T-helper 17 cell (primary cell): ENCODE measurements around the gene TMIE. TPM values are rescaled to one million over a fixed set of nuclear protein-coding genes. Genes with fewer than 3 reads are reported as not detected.
"Not testable (repeated sequence)": the region's sequence is repeated elsewhere in the genome, so short reads cannot be mapped to it uniquely, and the experiment has no call there.

Source experiments
- ATAC-seq: fragments of 150-1000 bp; cut with Tn5 transposase; 2 replicates; pipeline ENCODE4 v1.10.0; 2021; ENCODE audit warnings: mild to moderate bottlenecking, moderate library complexity
- DNase-seq, 3 donors: peaks; one replicate each; pipeline versions ENCODE4 v3.0.0 to v3.0.0-alpha.2; 2020 to 2021
- H3K9me3 ChIP-seq: one replicate; pipeline ENCODE4 v1.7.0; 2013; ENCODE audit warnings: low read length, mild to moderate bottlenecking; ENCODE audit not compliant: control insufficient read depth, poor library complexity, severe bottlenecking
- H3K27ac Mint-ChIP-seq: one replicate; pipeline ENCODE4 v1.8.0; 2022; ENCODE audit warnings: mild to moderate bottlenecking, moderate library complexity, mixed read lengths
- H3K27me3 Mint-ChIP-seq: one replicate; pipeline ENCODE4 v1.8.0; 2022; ENCODE audit warnings: mixed read lengths
- H3K36me3 Mint-ChIP-seq: one replicate; pipeline ENCODE4 v1.8.0; 2022; ENCODE audit warnings: low read depth, mixed read lengths
- H3K4me1 Mint-ChIP-seq: one replicate; pipeline ENCODE4 v1.8.0; 2022; ENCODE audit warnings: mild to moderate bottlenecking, mixed read lengths
- H3K4me3 Mint-ChIP-seq: one replicate; pipeline ENCODE4 v1.8.0; 2022; ENCODE audit warnings: mild to moderate bottlenecking, moderate library complexity, mixed read lengths
- total RNA-seq, 4 donors: library from RNA in 2 of 4; stranded (reverse) in 2 of 4; gene quantifications; one replicate each; pipeline ENCODE4 v1.2.3 and lab custom pipeline; 2022 to 2026

The TMIE gene
- total RNA-seq, 2 donors from 2014 or later: 0.86 to 1.3 TPM

DNA sequence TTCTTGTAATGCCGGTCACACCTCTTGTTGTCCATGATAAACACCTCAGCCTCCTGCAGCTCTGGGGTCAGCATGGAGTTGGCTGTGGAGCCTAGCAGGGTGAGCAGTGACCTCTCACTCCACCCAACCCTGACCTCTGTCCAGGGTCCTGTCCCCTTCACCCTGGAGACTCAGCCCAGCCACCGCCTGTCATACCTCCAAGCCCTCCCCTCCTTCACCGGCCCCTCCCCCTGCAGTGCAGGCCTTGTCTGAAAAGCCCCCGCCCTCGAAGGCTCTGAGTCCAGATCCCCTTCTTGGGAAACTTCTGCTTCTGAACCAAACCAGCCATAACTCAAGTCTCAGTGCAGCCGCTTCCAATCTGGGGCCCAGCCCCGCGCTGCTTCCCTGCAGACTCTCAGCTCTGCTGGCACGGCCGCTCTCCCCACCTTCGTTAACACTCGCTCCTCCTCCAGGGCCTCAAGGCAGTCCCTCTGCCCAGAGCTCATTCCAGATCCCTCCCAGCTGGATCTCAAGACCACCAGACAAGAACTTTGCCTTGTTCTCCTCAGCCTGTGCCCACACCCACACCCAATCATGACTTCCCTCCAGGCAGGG lies 41.9 kb downstream of the TMIE start:
- peaks cover 6% of the 10 kb centered on the region for H3K27me3 Mint-ChIP-seq
- no peaks in the 10 kb centered on the region for H3K36me3 Mint-ChIP-seq
- ATAC-seq (no peak), DNase-seq (no peak)
- H3K4me1 Mint-ChIP-seq: no peaks in the 10 kb centered on the region
- no peak overlapping the region for H3K4me3 Mint-ChIP-seq
- H3K27ac Mint-ChIP-seq: no peak overlapping the region
- H3K9me3 ChIP-seq: no peaks in the 10 kb centered on the region

DNA sequence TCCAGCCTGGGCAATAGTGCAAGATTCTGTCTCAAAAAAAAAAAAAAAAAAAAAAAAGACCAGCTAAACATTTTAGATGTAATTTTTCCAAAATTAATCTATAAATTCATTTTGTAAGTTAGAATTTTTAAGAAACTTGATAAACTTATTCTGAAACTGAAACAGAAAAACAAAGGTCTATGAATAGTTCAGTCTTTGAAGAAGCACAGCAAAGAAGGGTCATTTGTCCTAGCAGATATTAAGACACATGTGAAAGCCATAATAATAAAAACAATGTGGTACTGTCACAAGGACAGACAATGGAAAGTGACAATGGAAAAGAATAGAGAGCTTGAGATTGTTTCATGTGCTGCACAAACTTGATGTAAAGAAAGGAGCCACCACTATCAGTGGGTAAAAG lies 45.5 kb downstream of the TMIE start:
- H3K27ac Mint-ChIP-seq: no peak overlapping the region
- no peak for DNase-seq
- no peak overlapping the region for H3K4me3 Mint-ChIP-seq
- H3K9me3 ChIP-seq: no peaks in the 10 kb centered on the region
- H3K4me1 Mint-ChIP-seq: peaks cover 2% of the 10 kb centered on the region
- H3K36me3 Mint-ChIP-seq: peaks cover 5% of the 10 kb centered on the region
- ATAC-seq: no peak
- peaks cover 12% of the 10 kb centered on the region for H3K27me3 Mint-ChIP-seq

DNA sequence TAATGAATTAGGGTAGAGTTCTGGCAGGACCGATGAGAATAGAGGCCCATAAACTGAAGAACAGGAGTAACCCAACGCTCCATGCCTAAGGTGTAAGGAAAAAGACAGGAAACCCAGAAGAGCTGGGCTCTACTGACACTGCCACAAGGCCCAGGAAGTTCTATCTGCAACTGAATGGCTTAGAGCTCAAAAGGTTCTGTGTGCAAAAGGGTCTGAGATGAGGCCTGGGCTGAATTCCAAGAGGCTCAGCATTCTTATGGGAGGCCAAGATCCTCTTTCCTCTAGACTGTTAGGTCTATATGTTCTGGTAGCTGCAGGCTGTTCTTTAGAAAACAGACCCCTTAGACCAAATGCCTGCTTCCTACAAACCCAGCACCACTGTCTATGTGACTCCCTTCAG lies 47.0 kb downstream of the TMIE start:
- no peak for ATAC-seq
- peaks cover 12% of the 10 kb centered on the region for H3K27me3 Mint-ChIP-seq
- peaks cover 2% of the 10 kb centered on the region for H3K4me1 Mint-ChIP-seq
- no peaks in the 10 kb centered on the region for H3K9me3 ChIP-seq
- no peak for DNase-seq
- H3K27ac Mint-ChIP-seq: no peak overlapping the region
- no peak overlapping the region for H3K4me3 Mint-ChIP-seq
- peaks cover 5% of the 10 kb centered on the region for H3K36me3 Mint-ChIP-seq

DNA sequence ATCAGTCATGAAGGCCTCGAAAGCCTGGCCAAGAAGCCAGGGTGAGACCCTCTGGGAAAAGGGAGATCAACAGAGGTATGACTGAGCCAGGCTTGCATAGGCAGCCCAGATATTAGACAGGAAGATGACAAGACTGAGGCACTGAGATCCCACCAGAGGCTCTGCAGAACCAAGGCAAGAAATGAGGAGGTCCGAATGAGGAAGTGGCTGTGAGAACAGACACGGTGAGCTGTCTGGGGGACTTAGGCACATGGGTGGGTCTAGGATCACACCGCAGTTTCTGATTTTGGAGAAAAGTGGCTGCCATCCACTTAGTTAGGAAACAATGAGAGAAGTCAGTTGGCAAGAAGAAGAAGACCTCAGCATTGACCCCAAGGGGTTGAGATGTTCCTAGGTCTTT lies 47.9 kb downstream of the TMIE start:
- peaks cover 5% of the 10 kb centered on the region for H3K4me1 Mint-ChIP-seq
- ATAC-seq: no peak
- peaks cover 5% of the 10 kb centered on the region for H3K36me3 Mint-ChIP-seq
- no peak for DNase-seq
- no peaks in the 10 kb centered on the region for H3K9me3 ChIP-seq
- no peak overlapping the region for H3K4me3 Mint-ChIP-seq
- H3K27me3 Mint-ChIP-seq: peaks cover 12% of the 10 kb centered on the region
- H3K27ac Mint-ChIP-seq: peak overlapping the region; percentile 39

DNA sequence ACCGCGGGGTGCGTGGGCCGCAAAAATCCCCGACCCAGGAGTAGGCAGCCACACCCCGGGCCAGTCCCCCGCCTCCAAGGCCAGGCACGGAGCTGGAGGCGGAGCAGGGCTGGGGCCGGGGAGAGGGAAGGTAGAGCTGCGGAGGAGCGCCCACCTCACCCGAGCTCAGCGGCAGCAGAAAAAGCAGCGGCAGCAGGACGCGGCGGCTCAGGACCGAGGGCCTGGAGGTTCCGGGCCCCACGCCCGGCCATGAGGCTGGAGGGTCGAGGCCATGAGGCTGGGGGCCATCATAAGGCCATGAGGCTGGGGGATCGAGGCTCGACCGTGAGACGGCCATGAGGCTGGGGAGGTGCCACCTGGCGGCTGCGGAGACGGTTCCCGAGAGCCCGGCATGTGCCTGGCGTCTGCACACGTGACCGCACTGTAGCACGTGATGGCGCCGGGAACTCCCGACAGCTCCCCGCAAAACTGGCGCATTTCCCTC lies 49.4 kb downstream of the TMIE start:
- peaks cover 12% of the 10 kb centered on the region for H3K27me3 Mint-ChIP-seq
- no peak overlapping the region for H3K4me3 Mint-ChIP-seq
- H3K36me3 Mint-ChIP-seq: peaks cover 5% of the 10 kb centered on the region
- no peak for ATAC-seq
- H3K27ac Mint-ChIP-seq: no peak overlapping the region
- no peaks in the 10 kb centered on the region for H3K9me3 ChIP-seq
- peaks cover 5% of the 10 kb centered on the region for H3K4me1 Mint-ChIP-seq
- DNase-seq: no peak

DNA sequence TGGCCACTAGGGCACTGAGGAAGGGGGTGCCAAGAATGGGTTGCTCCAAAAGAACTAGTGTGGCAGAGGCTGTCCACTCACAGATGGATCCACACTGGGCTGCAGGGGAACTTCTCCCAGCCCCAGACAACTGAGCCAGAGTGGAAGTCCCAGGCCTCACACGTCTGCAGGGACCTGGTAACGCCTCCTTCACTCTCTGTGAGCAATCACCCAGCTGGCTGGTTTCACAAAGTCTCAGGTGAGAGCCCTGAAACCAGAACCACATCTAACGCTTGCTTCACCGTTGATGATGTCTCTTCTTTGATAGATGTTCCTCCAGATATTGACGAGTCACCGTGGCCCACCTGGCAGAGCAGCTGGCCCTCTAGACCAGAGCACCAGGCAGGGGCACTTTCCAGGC lies 51.9 kb downstream of the TMIE start:
- H3K9me3 ChIP-seq, H3K27me3 Mint-ChIP-seq, H3K36me3 Mint-ChIP-seq, H3K4me1 Mint-ChIP-seq, H3K4me3 Mint-ChIP-seq, DNase-seq: not testable (repeated sequence)
- H3K27ac Mint-ChIP-seq: peak overlapping the region; percentile 8
- peak; percentile 94 for ATAC-seq

DNA sequence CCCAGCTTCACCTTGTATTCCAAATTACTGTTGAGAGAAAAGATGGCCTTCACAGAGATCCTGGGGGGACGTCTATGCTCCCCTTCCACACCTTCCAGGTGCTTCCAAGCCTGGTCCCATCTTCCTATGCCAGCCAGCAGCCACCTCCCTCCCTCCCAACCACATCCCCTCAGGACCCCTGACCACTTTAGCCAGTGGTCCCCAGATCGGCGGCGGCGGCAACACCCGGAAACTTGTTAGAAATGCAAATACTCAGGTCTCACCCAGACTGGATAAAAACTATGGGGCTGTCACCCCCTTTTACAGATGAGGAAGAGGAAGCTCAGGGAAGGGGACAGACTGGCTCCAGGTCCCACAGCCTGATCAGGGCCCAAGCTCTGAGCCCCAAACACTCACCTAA lies 54.5 kb downstream of the TMIE start:
- H3K9me3 ChIP-seq: no peaks in the 10 kb centered on the region
- DNase-seq (no peak), ATAC-seq (no peak)
- H3K27me3 Mint-ChIP-seq: no peaks in the 10 kb centered on the region
- no peaks in the 10 kb centered on the region for H3K36me3 Mint-ChIP-seq
- no peak overlapping the region for H3K4me3 Mint-ChIP-seq
- H3K4me1 Mint-ChIP-seq: peaks cover 3% of the 10 kb centered on the region
- no peak overlapping the region for H3K27ac Mint-ChIP-seq

DNA sequence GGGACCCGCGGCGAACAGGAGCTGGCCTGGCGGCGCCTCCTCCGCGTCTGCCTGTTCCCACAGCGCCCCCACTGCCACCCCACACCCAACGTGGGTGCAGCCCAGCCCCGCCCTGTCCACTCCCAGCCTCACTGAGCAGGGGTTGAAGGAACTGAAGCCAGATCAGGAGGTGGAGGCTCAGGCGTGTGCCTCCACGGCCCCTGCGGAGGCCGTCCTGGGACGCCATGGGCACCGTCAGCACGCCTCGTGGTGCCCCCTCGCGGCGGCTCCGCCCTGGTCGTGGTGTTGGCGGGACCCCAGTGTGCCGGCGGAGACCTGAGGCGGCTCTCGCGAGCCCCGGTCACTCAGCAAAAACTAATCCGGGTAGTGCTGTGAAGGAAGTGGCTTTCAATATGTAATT lies 55.5 kb downstream of the TMIE start:
- no peaks in the 10 kb centered on the region for H3K36me3 Mint-ChIP-seq
- H3K9me3 ChIP-seq: no peaks in the 10 kb centered on the region
- no peak for ATAC-seq
- DNase-seq: no peak
- peaks cover 3% of the 10 kb centered on the region for H3K4me1 Mint-ChIP-seq
- H3K27me3 Mint-ChIP-seq: no peaks in the 10 kb centered on the region
- no peak overlapping the region for H3K27ac Mint-ChIP-seq
- no peak overlapping the region for H3K4me3 Mint-ChIP-seq

DNA sequence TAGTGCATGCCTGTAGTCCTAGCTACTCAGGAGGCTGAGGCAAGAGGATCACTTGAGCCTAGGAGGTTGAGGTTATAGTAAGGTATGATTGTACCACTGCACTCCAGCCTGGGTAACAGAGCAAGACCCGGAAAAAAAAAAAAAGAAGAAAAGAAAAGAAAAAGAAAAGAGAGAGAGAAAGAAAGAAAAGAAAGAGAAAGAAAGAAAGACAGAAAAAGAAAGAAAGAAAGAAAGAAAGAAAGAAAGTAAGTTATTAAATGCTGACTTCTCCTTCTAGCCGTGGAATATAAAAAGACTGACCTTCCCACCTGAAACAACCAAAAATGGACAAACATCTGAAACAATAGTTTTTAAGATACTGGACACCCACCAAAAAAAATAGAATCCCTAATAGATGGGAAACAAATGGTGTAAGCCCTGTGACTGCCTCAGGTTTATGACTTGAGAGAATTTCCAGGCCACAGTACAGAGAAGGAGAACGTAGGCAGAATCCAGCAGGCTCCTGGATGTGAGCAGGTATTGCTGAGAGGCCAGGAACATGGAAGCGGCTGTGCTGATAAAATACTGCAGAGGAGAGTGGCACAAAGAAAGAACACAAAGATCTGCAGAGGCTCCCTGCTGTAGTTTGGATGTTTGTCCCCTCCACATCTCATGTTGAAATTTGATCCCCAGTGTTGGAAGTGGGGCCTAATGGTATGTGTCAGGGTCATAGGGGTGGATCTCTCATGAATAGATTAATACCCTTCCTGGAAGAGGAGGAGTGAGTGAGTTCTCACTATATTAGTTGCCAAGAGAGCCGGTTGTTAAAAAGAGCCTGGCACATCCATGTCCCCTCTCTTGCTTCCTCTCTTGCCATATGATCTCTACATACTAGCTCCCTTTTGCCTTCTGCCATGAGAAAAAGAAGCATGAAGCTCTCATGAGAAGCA lies 58.3 kb downstream of the TMIE start:
- peaks cover 6% of the 10 kb centered on the region for H3K9me3 ChIP-seq
- H3K36me3 Mint-ChIP-seq: no peaks in the 10 kb centered on the region
- H3K27ac Mint-ChIP-seq: no peak overlapping the region
- no peak for ATAC-seq
- no peaks in the 10 kb centered on the region for H3K4me1 Mint-ChIP-seq
- no peak overlapping the region for H3K4me3 Mint-ChIP-seq
- DNase-seq: no peak
- no peaks in the 10 kb centered on the region for H3K27me3 Mint-ChIP-seq

Other genes starting within 250 kb of the TMIE start
- not detected for gene LTF, start 236.5 kb upstream of the TMIE start, total RNA-seq
- gene RTP3, start 203.4 kb upstream of the TMIE start, total RNA-seq: not detected
- gene LRRC2, start 135.1 kb upstream of the TMIE start, total RNA-seq: under 1 TPM; 0.42 to 0.52 TPM
- not detected for gene FAM240A, start 88.9 kb upstream of the TMIE start, total RNA-seq
- gene ALS2CL, start 7.7 kb upstream of the TMIE start, total RNA-seq: 10 to 100 TPM; 21.1 to 38.4 TPM
- gene PRSS50, start 16.5 kb downstream of the TMIE start, total RNA-seq: not detected
- gene MYL3, start 162.1 kb downstream of the TMIE start, total RNA-seq: not detected
- gene PTH1R, start 176.3 kb downstream of the TMIE start, total RNA-seq: not detected